ENCODE results near the gene STRN4. TPM values are rescaled to one million over a fixed set of nuclear protein-coding genes. Genes with fewer than 3 reads are reported as not detected.

Gene STRN4
- total and polyA plus RNA-seq, 2 donors (not counting 3 experiments of a cell fraction or from before 2014, with no cell fraction given): 116 to 144 TPM

GRCh38 chr19:46737298-46737654, 9.0 kb downstream of the STRN4 start:
- CTCF ChIA-PET: interaction anchor here (0.8 to 1.0 kb wide), 3 partner anchors 9 to 47 kb away, joined by 3 to 6 read pairs (median 3); no protein-coding TSS in a partner anchor
- no peak overlapping the region for H3K9ac ChIP-seq (replicated peaks; ENCODE audit: extremely low read depth, insufficient read depth, low read length)
- no peak for DNase-seq (ENCODE audit: low read depth, low spot score)
- H3K9me1 ChIP-seq (replicated peaks; ENCODE audit: control insufficient read depth, extremely low read depth, insufficient read depth, low read length): no peaks in the 10 kb centered on the region
- no peak overlapping the region for H3K4me3 ChIP-seq (replicated peaks in 1 of 3; ENCODE audit: insufficient read depth in 1 of 3, low read depth in 1 of 3, low read length in 3 of 3)
- dilution Hi-C loops (cut with MboI; ENCODE audit: extremely low pct_ligation_motif_present, low sequenced_read_pairs): no loop called here
- no peak for FAIRE-seq
- no TSS peak for BruUV-seq (replicated peaks)
- intact Hi-C loops (cut with micrococcal nuclease): no loop called here
- no peak overlapping the region for H3K27ac ChIP-seq (ENCODE audit: insufficient read depth, low read depth, low read length)
- no peak overlapping the region for H3K4me2 ChIP-seq (ENCODE audit: insufficient read depth, low read length)
- peaks cover 3 to 30% of the 10 kb centered on the region in 2 experiments for H3K36me3 ChIP-seq (ENCODE audit: control insufficient read depth in 2 of 2, extremely low read depth in 1 of 2, insufficient read depth in 2 of 2, low read length in 2 of 2)
- TF ChIP-seq CTCF (IDR thresholded peaks at IDR 0.05; ENCODE audit: extremely low read depth in 1 of 2, insufficient read depth in 1 of 2, low read depth in 1 of 2, low read length in 2 of 2) (no peak), POLR2AphosphoS5 (IDR thresholded peaks at IDR 0.05; ENCODE audit: insufficient read depth, low read depth, low read length) (no peak)
- peaks cover 68% of the 10 kb centered on the region for H3K79me2 ChIP-seq (ENCODE audit: control insufficient read depth, insufficient read depth, low read length)
- peaks cover 2% of the 10 kb centered on the region for H4K20me1 ChIP-seq (replicated peaks; ENCODE audit: control insufficient read depth, extremely low read depth, insufficient read depth, low read length)
- H3K4me1 ChIP-seq (ENCODE audit: control insufficient read depth, extremely low read depth, insufficient read depth, low read length): peaks cover 12% of the 10 kb centered on the region
- H2AFZ ChIP-seq (ENCODE audit: low read depth, low read length): no peak overlapping the region
- no peaks in the 10 kb centered on the region for H3K9me3 ChIP-seq (replicated peaks; ENCODE audit: control insufficient read depth, insufficient read depth, low read length)
- H3K27me3 ChIP-seq (ENCODE audit: control insufficient read depth in 2 of 2, insufficient read depth in 2 of 2, low read length in 2 of 2): no peaks in the 10 kb centered on the region
- POLR2A ChIA-PET: interaction anchor here (0.6 kb wide), 1 partner anchor 101 kb away, joined by 4 read pairs; the partner anchor contains the start of gene GNG8

GRCh38 chr19:46736531-46737297, 9.5 kb downstream of the STRN4 start:
- FAIRE-seq: no peak
- Histone ChIP-seq H3K36me3 (ENCODE audit: control insufficient read depth in 2 of 2, extremely low read depth in 1 of 2, insufficient read depth in 2 of 2, low read length in 2 of 2) (peaks cover 3 to 28% of the 10 kb centered on the region in 2 experiments), H3K4me3 (replicated peaks in 1 of 3; ENCODE audit: insufficient read depth in 1 of 3, low read depth in 1 of 3, low read length in 3 of 3) (no peak overlapping the region)

More at GRCh38 chr19:46736531-46737297, 9.5 kb downstream of the STRN4 start:
- intact Hi-C loops (cut with micrococcal nuclease): no loop called here
- Histone ChIP-seq H3K27ac (ENCODE audit: insufficient read depth, low read depth, low read length) (no peak overlapping the region), H3K27me3 (ENCODE audit: control insufficient read depth in 2 of 2, insufficient read depth in 2 of 2, low read length in 2 of 2) (no peaks in the 10 kb centered on the region), H3K79me2 (ENCODE audit: control insufficient read depth, insufficient read depth, low read length) (peaks cover 67% of the 10 kb centered on the region), H3K4me2 (ENCODE audit: insufficient read depth, low read length) (no peak overlapping the region), H3K9ac (replicated peaks; ENCODE audit: extremely low read depth, insufficient read depth, low read length) (no peak overlapping the region), H3K4me1 (ENCODE audit: control insufficient read depth, extremely low read depth, insufficient read depth, low read length) (peaks cover 17% of the 10 kb centered on the region), H4K20me1 (replicated peaks; ENCODE audit: control insufficient read depth, extremely low read depth, insufficient read depth, low read length) (peaks cover 2% of the 10 kb centered on the region), H2AFZ (ENCODE audit: low read depth, low read length) (no peak overlapping the region), H3K9me3 (replicated peaks; ENCODE audit: control insufficient read depth, insufficient read depth, low read length) (no peaks in the 10 kb centered on the region), H3K9me1 (replicated peaks; ENCODE audit: control insufficient read depth, extremely low read depth, insufficient read depth, low read length) (no peaks in the 10 kb centered on the region)
- ChIA-PET POLR2A (interaction anchor here (0.6 kb wide), 1 partner anchor 100 kb away, joined by 4 read pairs; the partner anchor contains the start of gene GNG8), CTCF (interaction anchor here (0.9 to 1.0 kb wide), 2 partner anchors 8 to 48 kb away, joined by 3 to 6 read pairs; no protein-coding TSS in a partner anchor)
- no TSS peak for BruUV-seq (replicated peaks)
- no peak for DNase-seq (ENCODE audit: low read depth, low spot score)
- TF ChIP-seq GATA2 (IDR thresholded peaks at IDR 0.05; ENCODE audit: insufficient read depth, insufficient read length, low read depth, low read length): no peak
- TF ChIP-seq MYC (IDR thresholded peaks at IDR 0.05; ENCODE audit: low read depth, low read length): no peak
- no peak for TF ChIP-seq POLR2AphosphoS5 (IDR thresholded peaks at IDR 0.05; ENCODE audit: insufficient read depth, low read depth, low read length)
- no peak for TF ChIP-seq FOS (IDR thresholded peaks at IDR 0.05; ENCODE audit: borderline replicate concordance, insufficient read depth, low read length)
- TF ChIP-seq POLR2A (IDR thresholded peaks at IDR 0.05; ENCODE audit: low read depth, low read length): no peak
- no peak for TF ChIP-seq JUN (IDR thresholded peaks at IDR 0.05; ENCODE audit: borderline replicate concordance, insufficient read depth, insufficient read length, low read depth)
- no peak for TF ChIP-seq MAX (IDR thresholded peaks at IDR 0.05; ENCODE audit: insufficient read depth, insufficient read length)
- no peak for TF ChIP-seq CTCF (IDR thresholded peaks at IDR 0.05; ENCODE audit: extremely low read depth in 1 of 2, insufficient read depth in 1 of 2, low read depth in 1 of 2, low read length in 2 of 2)
- TF ChIP-seq EZH2 (IDR thresholded peaks at IDR 0.05; ENCODE audit: borderline replicate concordance, low read depth, low read length, severe bottlenecking): no peak
- dilution Hi-C loops (cut with MboI; ENCODE audit: extremely low pct_ligation_motif_present, low sequenced_read_pairs): no loop called here
